ENCODE measurements around the gene SRSF7.

The SRSF7 gene

DNA sequence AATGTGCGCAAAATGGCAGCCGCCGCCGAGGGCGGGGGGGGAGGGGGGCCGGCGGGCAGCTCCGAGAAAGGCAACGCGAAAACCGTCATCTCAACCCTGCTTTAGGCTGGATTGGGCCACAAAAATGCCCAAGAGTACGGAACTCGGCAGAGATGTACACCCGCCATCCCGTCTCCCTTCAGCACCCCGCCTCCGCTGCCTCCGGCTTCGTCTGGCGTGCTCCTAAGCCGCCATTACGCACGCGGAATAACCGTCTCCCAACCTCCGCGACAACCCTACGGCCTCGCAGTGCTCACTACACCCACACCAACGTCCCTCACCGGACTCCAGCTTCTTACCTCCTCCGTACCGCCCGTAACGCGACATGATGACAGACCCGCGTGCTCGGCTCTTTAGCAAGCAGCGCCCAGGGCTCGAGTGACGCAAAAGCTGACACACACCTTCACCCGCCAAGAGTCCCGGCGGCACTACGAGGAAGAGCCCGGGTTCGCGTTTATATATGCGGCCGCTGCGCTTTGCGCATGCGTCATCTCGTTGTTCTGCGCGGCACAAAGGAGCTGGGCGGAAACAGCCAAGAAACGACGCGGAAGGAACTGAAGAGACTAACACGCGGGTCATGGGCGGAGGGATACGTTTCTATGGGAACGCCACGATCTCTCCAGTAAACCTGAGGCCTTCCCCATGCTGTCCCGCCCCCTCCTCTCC, at the start of gene SRSF7:
SRSF7 (minus strand) TSS at position 471 of the 705 bp plus-strand sequence; CDS start at position 366, 105 bp downstream.
- ATAC-seq = peak; percentile 83
- TF ChIP-seq, protein P1, sequence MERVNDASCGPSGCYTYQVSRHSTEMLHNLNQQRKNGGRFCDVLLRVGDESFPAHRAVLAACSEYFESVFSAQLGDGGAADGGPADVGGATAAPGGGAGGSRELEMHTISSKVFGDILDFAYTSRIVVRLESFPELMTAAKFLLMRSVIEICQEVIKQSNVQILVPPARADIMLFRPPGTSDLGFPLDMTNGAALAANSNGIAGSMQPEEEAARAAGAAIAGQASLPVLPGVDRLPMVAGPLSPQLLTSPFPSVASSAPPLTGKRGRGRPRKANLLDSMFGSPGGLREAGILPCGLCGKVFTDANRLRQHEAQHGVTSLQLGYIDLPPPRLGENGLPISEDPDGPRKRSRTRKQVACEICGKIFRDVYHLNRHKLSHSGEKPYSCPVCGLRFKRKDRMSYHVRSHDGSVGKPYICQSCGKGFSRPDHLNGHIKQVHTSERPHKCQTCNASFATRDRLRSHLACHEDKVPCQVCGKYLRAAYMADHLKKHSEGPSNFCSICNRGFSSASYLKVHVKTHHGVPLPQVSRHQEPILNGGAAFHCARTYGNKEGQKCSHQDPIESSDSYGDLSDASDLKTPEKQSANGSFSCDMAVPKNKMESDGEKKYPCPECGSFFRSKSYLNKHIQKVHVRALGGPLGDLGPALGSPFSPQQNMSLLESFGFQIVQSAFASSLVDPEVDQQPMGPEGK (CRISPR knock-in tag; IDR thresholded peaks at IDR 0.05; ENCODE audit: borderline replicate concordance) = 0 out of 2 replicates have a peak, but pooled peaks have one; percentile 49
- peak; percentile 64; the same call in 1 of the 2 replicates for TF ChIP-seq ZNF8 (CRISPR knock-in tag; IDR thresholded peaks at IDR 0.05)
- peak; percentile 79; the same call in 1 of the 2 replicates for TF ChIP-seq RARB (CRISPR knock-in tag; IDR thresholded peaks at IDR 0.05)
- TF ChIP-seq BACH2 (CRISPR knock-in tag; IDR thresholded peaks at IDR 0.05; ENCODE audit: borderline replicate concordance) = no peak
- TF ChIP-seq ZNF70 (CRISPR knock-in tag; IDR thresholded peaks at IDR 0.05) = peak; percentile 68
- peak; percentile 96 for TF ChIP-seq CSRNP3 (CRISPR knock-in tag; IDR thresholded peaks at IDR 0.05)
- TF ChIP-seq TCF4 (CRISPR knock-in tag; IDR thresholded peaks at IDR 0.05; ENCODE audit: borderline replicate concordance) = no peak
- TF ChIP-seq ARNTL (CRISPR knock-in tag; IDR thresholded peaks at IDR 0.05; ENCODE audit: borderline replicate concordance, low read depth) = peak; percentile 43; the same call in 1 of the 2 replicates
- TF ChIP-seq CSDC2 (CRISPR knock-in tag; IDR thresholded peaks at IDR 0.05) = no peak
- TF ChIP-seq OSR1 (CRISPR knock-in tag; IDR thresholded peaks at IDR 0.05) = no peak
- peak; percentile 98 for TF ChIP-seq GLIS3 (CRISPR knock-in tag; IDR thresholded peaks at IDR 0.05)
- no peak for TF ChIP-seq PPARA (CRISPR knock-in tag; IDR thresholded peaks at IDR 0.05; ENCODE audit: borderline replicate concordance)
- peak; percentile 74; the same call in 1 of the 2 replicates for TF ChIP-seq ZFP3 (CRISPR knock-in tag; IDR thresholded peaks at IDR 0.05)
- peak; percentile 86 for TF ChIP-seq ZNF565 (CRISPR knock-in tag; conservative IDR thresholded peaks at IDR 0.05; ENCODE audit: low read depth)
- no peak for TF ChIP-seq ZC3H10 (CRISPR knock-in tag; IDR thresholded peaks at IDR 0.05)
- peak; percentile 92; the same call in 1 of the 2 replicates for TF ChIP-seq ESRRG (CRISPR knock-in tag; IDR thresholded peaks at IDR 0.05)
- TF ChIP-seq ISL1 (CRISPR knock-in tag; IDR thresholded peaks at IDR 0.05) = no peak
- TF ChIP-seq ZFP30 (CRISPR knock-in tag; IDR thresholded peaks at IDR 0.05) = peak; percentile 63; the same call in 1 of the 2 replicates
- TF ChIP-seq, protein P2, sequence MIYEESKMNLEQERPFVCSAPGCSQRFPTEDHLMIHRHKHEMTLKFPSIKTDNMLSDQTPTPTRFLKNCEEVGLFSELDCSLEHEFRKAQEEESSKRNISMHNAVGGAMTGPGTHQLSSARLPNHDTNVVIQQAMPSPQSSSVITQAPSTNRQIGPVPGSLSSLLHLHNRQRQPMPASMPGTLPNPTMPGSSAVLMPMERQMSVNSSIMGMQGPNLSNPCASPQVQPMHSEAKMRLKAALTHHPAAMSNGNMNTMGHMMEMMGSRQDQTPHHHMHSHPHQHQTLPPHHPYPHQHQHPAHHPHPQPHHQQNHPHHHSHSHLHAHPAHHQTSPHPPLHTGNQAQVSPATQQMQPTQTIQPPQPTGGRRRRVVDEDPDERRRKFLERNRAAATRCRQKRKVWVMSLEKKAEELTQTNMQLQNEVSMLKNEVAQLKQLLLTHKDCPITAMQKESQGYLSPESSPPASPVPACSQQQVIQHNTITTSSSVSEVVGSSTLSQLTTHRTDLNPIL (CRISPR knock-in tag; IDR thresholded peaks at IDR 0.05; ENCODE audit: low read depth) = peak; percentile 89
- TF ChIP-seq, protein P3, sequence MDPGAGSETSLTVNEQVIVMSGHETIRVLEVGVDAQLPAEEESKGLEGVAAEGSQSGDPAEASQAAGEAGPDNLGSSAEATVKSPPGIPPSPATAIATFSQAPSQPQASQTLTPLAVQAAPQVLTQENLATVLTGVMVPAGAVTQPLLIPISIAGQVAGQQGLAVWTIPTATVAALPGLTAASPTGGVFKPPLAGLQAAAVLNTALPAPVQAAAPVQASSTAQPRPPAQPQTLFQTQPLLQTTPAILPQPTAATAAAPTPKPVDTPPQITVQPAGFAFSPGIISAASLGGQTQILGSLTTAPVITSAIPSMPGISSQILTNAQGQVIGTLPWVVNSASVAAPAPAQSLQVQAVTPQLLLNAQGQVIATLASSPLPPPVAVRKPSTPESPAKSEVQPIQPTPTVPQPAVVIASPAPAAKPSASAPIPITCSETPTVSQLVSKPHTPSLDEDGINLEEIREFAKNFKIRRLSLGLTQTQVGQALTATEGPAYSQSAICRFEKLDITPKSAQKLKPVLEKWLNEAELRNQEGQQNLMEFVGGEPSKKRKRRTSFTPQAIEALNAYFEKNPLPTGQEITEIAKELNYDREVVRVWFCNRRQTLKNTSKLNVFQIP (CRISPR knock-in tag; IDR thresholded peaks at IDR 0.05; ENCODE audit: borderline replicate concordance, low read depth) = peak; percentile 84; the same call in 1 of the 2 replicates
- peak; percentile 66 for TF ChIP-seq TSHZ2 (CRISPR knock-in tag; IDR thresholded peaks at IDR 0.05)
- TF ChIP-seq SNAI2 (CRISPR knock-in tag; IDR thresholded peaks at IDR 0.05) = peak; percentile 75; the same call in 1 of the 2 replicates
- TF ChIP-seq TOX (CRISPR knock-in tag; IDR thresholded peaks at IDR 0.05; ENCODE audit: borderline replicate concordance) = 0 out of 2 replicates have a peak, but pooled peaks have one; percentile 46

- no peak for ATAC-seq
- TF ChIP-seq TCF4 (CRISPR knock-in tag; IDR thresholded peaks at IDR 0.05; ENCODE audit: borderline replicate concordance) = no peak
- TF ChIP-seq TOX (CRISPR knock-in tag; IDR thresholded peaks at IDR 0.05; ENCODE audit: borderline replicate concordance) = no peak
- TF ChIP-seq ARNTL (CRISPR knock-in tag; IDR thresholded peaks at IDR 0.05; ENCODE audit: borderline replicate concordance, low read depth) = no peak
- TF ChIP-seq, protein P2 (CRISPR knock-in tag; IDR thresholded peaks at IDR 0.05; ENCODE audit: low read depth) = no peak
- TF ChIP-seq RARB (CRISPR knock-in tag; IDR thresholded peaks at IDR 0.05) = no peak
- TF ChIP-seq SNAI2 (CRISPR knock-in tag; IDR thresholded peaks at IDR 0.05) = 0 out of 2 replicates have a peak, but pooled peaks have one; percentile 6
Measured at GRCh38 chr2:38797953-38798352, 46.8 kb upstream of the SRSF7 start.

All from SK-N-SH treated with all-trans-retinoic acid at 6 μM for 48 hours (cell line).